Heart right ventricle (tissue), 16 donors: ENCODE data around the gene COA1. TPM values are rescaled to one million over a fixed set of nuclear protein-coding genes. Genes with fewer than 3 reads are reported as not detected.
"Not testable (repeated sequence)": the region's sequence is repeated elsewhere in the genome, so short reads cannot be mapped to it uniquely, and the experiment has no call there.

ENCODE experiments used
- ATAC-seq, 8 donors: fragments of 200-7000 bp; cut with Tn5 transposase; one replicate each; pipeline ENCODE4 v1.9.1; 2020; ENCODE audit warnings: mild to moderate bottlenecking in 8 of 8, moderate library complexity in 8 of 8, moderate number of reproducible peaks in 1 of 8
- DNase-seq, 2 donors: peaks; one replicate each; pipeline ENCODE4 v3.0.0-alpha.2; 2020
- H3K27ac ChIP-seq, 10 donors: fragments of 200-600 bp; sonication (generic) in 2 of 10; one replicate each; pipeline versions ENCODE4 v1.5.0 to v1.8.0; 2020 to 2022; ENCODE audit warnings: mild to moderate bottlenecking in 3 of 10
- H3K27me3 ChIP-seq, 7 donors: fragments of 200-600 bp; one replicate each; pipeline ENCODE4 v1.8.0; 2021 to 2022; ENCODE audit warnings: mild to moderate bottlenecking in 2 of 7
- H3K36me3 ChIP-seq, 9 donors: fragments of 200-600 bp; sonication (generic) in 1 of 9; one replicate each; pipeline versions ENCODE4 v1.5.0 to v1.8.0; 2020 to 2022; ENCODE audit warnings: mild to moderate bottlenecking in 2 of 9
- H3K4me1 ChIP-seq, 9 donors: fragments of 200-600 bp; sonication (generic) in 1 of 9; one replicate each; pipeline versions ENCODE4 v1.5.0 to v1.8.0; 2020 to 2022; ENCODE audit warnings: mild to moderate bottlenecking in 4 of 9
- H3K4me3 ChIP-seq, 10 donors: fragments of 200-600 bp; sonication (generic) in 2 of 10; one replicate each; pipeline versions ENCODE4 v1.5.0 to v1.8.0; 2020 to 2022; ENCODE audit warnings: mild to moderate bottlenecking in 7 of 10, moderate library complexity in 2 of 10
- H3K9me3 ChIP-seq, 11 donors: fragments of 200-600 bp in 10 of 11; sonication (generic) in 2 of 11; one replicate each; pipeline versions ENCODE4 v1.5.0 to v1.8.0; 2013 to 2022; ENCODE audit warnings: mild to moderate bottlenecking in 2 of 11, control low read depth in 1 of 11, moderate library complexity in 1 of 11
- CTCF ChIP-seq, 9 donors: fragments of 200-600 bp; sonication (generic) in 2 of 9; IDR thresholded peaks; one replicate each; pipeline versions ENCODE4 v1.5.0 to v1.8.0; 2021 to 2022; ENCODE audit warnings: antibody characterized with exemption in 9 of 9, mild to moderate bottlenecking in 5 of 9, moderate library complexity in 1 of 9
- WGBS, 2 donors: extraction: QIAGEN DNeasy Blood & Tissue Kit; methylation state at CpG; one replicate each; pipeline ENCODE4 v1.1.7; 2013; ENCODE audit warnings: inconsistent platforms in 1 of 2; 5-methylcytosine and 5-hydroxymethylcytosine counted together
- intact Hi-C, 10 donors: fragments of 100-400 bp; cut with DNase I; formaldehyde crosslinking; loops; one replicate each; pipeline versions ENCODE4 v1.11.1 to v1.14.2; 2022
- polyA plus RNA-seq, 2 donors: library from polyadenylated mRNA; stranded (reverse); fragments of 200-250 nt; gene quantifications; one replicate each; pipeline ENCODE4 v1.2.3, GENCODE V29; 2013
- total RNA-seq, 10 donors: library from RNA; stranded (reverse); fragmentation: NEBNext Ultra II Directional in 3 of 10; extraction: Animal tissue kit (Norgen Biotek cat#: 25700) in 3 of 10; gene quantifications; one replicate each; pipeline versions ENCODE4 v1.2.1 to v1.2.4, GENCODE V29; 2021 to 2023
- donor health status: Arrhythmogenic right ventricular cardiomyopathy.
- donor health status: ischemic (EF 13 %, LVEDD 7.1; RV severe dilation, severe dysfunction).
- donor health status: healthy with polysubstance abuse.
- donor health status: DM: no; HTN: yes; CAD: no.
- donor health status: DM: no; HTN: no; CAD: no.
- donor health status: ischemic (EF 25% LVEDD 6.9; RV normal size, moderate dysfunction).
- donor health status: ischemic (EF 25% LVEDD 5.7; RV mildly dilated, moderate dysfunction).
- donor health status: healthy.
- donor health status: DM: yes; HTN: yes; CAD: no.
- donor health status: Ischemic cardiomyopathy.
- donor health status: ischemic (EF 35%, LVEDD 5.7; RV mildly dilated, moderate dysfunction).
- donor health status: nonischemic (EF 11% LVEDD 7.7; RV severe dilation, severe dysfunction).
- donor health status: DM: yes; HTN: yes; CAD: no.
- donor health status: PGD.
- donor health status: ischemic (EF 29% LVEDD 5.4; RV normal size, mild dysfunction).
- donor health status: nonischemic (EF 23%, LVEDD 6.1; RV moderate dilation, normal function).

The COA1 gene
- total and polyA plus RNA-seq, 12 donors, result 52.1 to 83.3 (median 75.4) TPM

- TF ChIP-seq CTCF (IDR thresholded peaks at IDR 0.05), result no peak
- no peak overlapping the region for H3K27ac ChIP-seq
- peaks cover 0 to 8% (median 0%) of the 10 kb centered on the region in 9 donors for H3K36me3 ChIP-seq
- no peaks in the 10 kb centered on the region for H3K27me3 ChIP-seq
- WGBS, 2 donors, result 93 to 98% methylated on average over 1 of the region's 1 CpG
- H3K4me1 ChIP-seq, result peaks cover 0 to 17% (median 8%) of the 10 kb centered on the region in 9 donors
- intact Hi-C loops, result loop anchor here in 2 of 10 donors (10.0 kb wide), 2 partner anchors 133 to 767 kb away; no protein-coding TSS in a partner anchor
- ATAC-seq (no peak), DNase-seq (no peak)
- no peak overlapping the region for H3K4me3 ChIP-seq
- peaks cover 0 to 4% (median 0%) of the 10 kb centered on the region in 11 donors for H3K9me3 ChIP-seq
These were observed 17.8 kb downstream of the COA1 start for GRCh38 chr7:43711503-43711902.

GRCh38 chr7:43708055-43708454 lies 21.3 kb downstream of the COA1 start:
- H3K27me3 ChIP-seq, H3K27ac ChIP-seq, DNase-seq, H3K9me3 ChIP-seq, H3K4me3 ChIP-seq, ATAC-seq, H3K36me3 ChIP-seq: not testable (repeated sequence)
- 98% methylated on average over 9 of the region's 9 CpGs for WGBS, 2 donors
- intact Hi-C loops, result loop anchor here in 2 of 10 donors (10.0 kb wide), 2 partner anchors 127 to 773 kb away; partner anchors contain the start of genes MRPL32 (in 1 of the 2) and PSMA2 (in 1 of the 2)
- H3K4me1 ChIP-seq, result peaks cover 0 to 17% (median 8%) of the 10 kb centered on the region in 9 donors

- TF ChIP-seq CTCF (IDR thresholded peaks at IDR 0.05), result no peak
- intact Hi-C loops, result loop anchor here in 3 of 10 donors (5.0 to 10.0 kb wide), 4 partner anchors 66 to 769 kb away; partner anchors contain the start of genes MRPL32 (in 1 of the 3), PSMA2 (in 1 of the 3) and STK17A (in 1 of the 3)
- H3K36me3 ChIP-seq, result peaks cover 0 to 8% (median 0%) of the 10 kb centered on the region in 9 donors
- 93% methylated on average over 1 of the region's 1 CpG for WGBS, 2 donors
- H3K27me3 ChIP-seq, result no peaks in the 10 kb centered on the region
- H3K4me1 ChIP-seq, result peaks cover 0 to 27% (median 7%) of the 10 kb centered on the region in 9 donors
- no peak for DNase-seq
- no peak for ATAC-seq
- no peak overlapping the region for H3K27ac ChIP-seq
- no peak overlapping the region for H3K4me3 ChIP-seq
- peaks cover 0 to 4% (median 0%) of the 10 kb centered on the region in 11 donors for H3K9me3 ChIP-seq
These were observed 25.8 kb downstream of the COA1 start for GRCh38 chr7:43703573-43703972.

GRCh38 chr7:43702974-43703373 lies 26.3 kb downstream of the COA1 start:
- TF ChIP-seq CTCF (IDR thresholded peaks at IDR 0.05), result no peak
- no peak for ATAC-seq
- Histone ChIP-seq H3K4me1 (peaks cover 0 to 30% (median 7%) of the 10 kb centered on the region in 9 donors), H3K9me3 (peaks cover 0 to 4% (median 0%) of the 10 kb centered on the region in 11 donors), H3K4me3 (no peak overlapping the region), H3K27me3 (no peaks in the 10 kb centered on the region), H3K27ac (no peak overlapping the region), H3K36me3 (peaks cover 0 to 8% (median 0%) of the 10 kb centered on the region in 9 donors)
- intact Hi-C loops, result loop anchor here in 3 of 10 donors (5.0 to 10.0 kb wide), 4 partner anchors 66 to 768 kb away; partner anchors contain the start of genes MRPL32 (in 1 of the 3), PSMA2 (in 1 of the 3) and STK17A (in 1 of the 3)
- DNase-seq, result no peak
- WGBS, 2 donors, result 85 to 100% methylated on average over 1 of the region's 1 CpG

- Histone ChIP-seq H3K4me3 (no peak overlapping the region), H3K4me1 (peaks cover 0 to 30% (median 7%) of the 10 kb centered on the region in 9 donors), H3K36me3 (peaks cover 0 to 8% (median 0%) of the 10 kb centered on the region in 9 donors), H3K27ac (no peak overlapping the region), H3K27me3 (no peaks in the 10 kb centered on the region), H3K9me3 (peaks cover 0 to 4% (median 0%) of the 10 kb centered on the region in 11 donors)
- 45 to 56% methylated on average over 3 of the region's 3 CpGs for WGBS, 2 donors
- ATAC-seq (no peak), DNase-seq (no peak)
- intact Hi-C loops, result loop anchor here in 4 of 10 donors (2.0 to 10.0 kb wide), 5 partner anchors 65 to 767 kb away; partner anchors contain the start of genes STK17A (in 2 of the 4), MRPL32 (in 1 of the 4) and PSMA2 (in 1 of the 4)
- TF ChIP-seq CTCF (IDR thresholded peaks at IDR 0.05), result no peak
These were observed 27.4 kb downstream of the COA1 start for GRCh38 chr7:43701929-43702328.
